Activated naive CD8-positive, alpha-beta T cell (primary cell): ENCODE data around the gene KLHDC3.

Experiments used
- H3K27ac Mint-ChIP-seq: one replicate; pipeline ENCODE4 v1.8.0; 2021; ENCODE audit warnings: mixed read lengths
- H3K27me3 Mint-ChIP-seq: one replicate; pipeline ENCODE4 v1.8.0; 2021; ENCODE audit warnings: mixed read lengths
- H3K36me3 Mint-ChIP-seq: one replicate; pipeline ENCODE4 v1.8.0; 2021; ENCODE audit warnings: mixed read lengths
- H3K4me1 Mint-ChIP-seq: one replicate; pipeline ENCODE4 v1.8.0; 2021; ENCODE audit warnings: low read depth, mixed read lengths
- H3K4me3 Mint-ChIP-seq: one replicate; pipeline ENCODE4 v1.8.0; 2021; ENCODE audit warnings: mild to moderate bottlenecking, mixed read lengths
- H3K9me3 Mint-ChIP-seq: one replicate; pipeline ENCODE4 v1.8.0; 2021; ENCODE audit warnings: low read depth, mixed read lengths

KLHDC3 gene

GRCh38 chr6:43013843-43014433 is at the start of gene KLHDC3, which contains the start of gene MEA1:
Gene KLHDC3, plus strand, starts transcription at chr6:43014249. Its CDS starts 2,944 bp downstream, at chr6:43017193.
Gene MEA1, minus strand, starts transcription at chr6:43013946. Its CDS starts 133 bp downstream, at chr6:43013813.
- Mint-ChIP-seq H3K9me3 (no peaks in the 10 kb centered on the region), H3K4me1 (peaks cover 51% of the 10 kb centered on the region), H3K4me3 (peak within 1 kb of the TSS; percentile 92), H3K27ac (peak within 1 kb of the TSS; percentile 89), H3K36me3 (peaks cover under 1% of the 10 kb centered on the region), H3K27me3 (no peaks in the 10 kb centered on the region)

GRCh38 chr6:42966571-42966970 is 47.5 kb upstream of the KLHDC3 start:
- Mint-ChIP-seq H3K4me3 (no peak overlapping the region), H3K27me3 (no peaks in the 10 kb centered on the region), H3K27ac (no peak overlapping the region), H3K9me3 (no peaks in the 10 kb centered on the region), H3K4me1 (peaks cover 12% of the 10 kb centered on the region), H3K36me3 (peaks cover 2% of the 10 kb centered on the region)

GRCh38 chr6:42967228-42967627 is 46.8 kb upstream of the KLHDC3 start:
- Mint-ChIP-seq H3K36me3 (peaks cover 2% of the 10 kb centered on the region), H3K27me3 (no peaks in the 10 kb centered on the region), H3K4me3 (no peak overlapping the region), H3K4me1 (peaks cover 12% of the 10 kb centered on the region), H3K9me3 (no peaks in the 10 kb centered on the region), H3K27ac (no peak overlapping the region)

GRCh38 chr6:42968126-42968701 is 45.8 kb upstream of the KLHDC3 start:
- no peak overlapping the region for H3K27ac Mint-ChIP-seq
- H3K4me1 Mint-ChIP-seq = peaks cover 12% of the 10 kb centered on the region
- H3K36me3 Mint-ChIP-seq = peaks cover 2% of the 10 kb centered on the region
- no peaks in the 10 kb centered on the region for H3K9me3 Mint-ChIP-seq
- H3K27me3 Mint-ChIP-seq = no peaks in the 10 kb centered on the region
- no peak overlapping the region for H3K4me3 Mint-ChIP-seq

- H3K27me3 Mint-ChIP-seq = no peaks in the 10 kb centered on the region
- H3K4me3 Mint-ChIP-seq = no peak overlapping the region
- no peaks in the 10 kb centered on the region for H3K9me3 Mint-ChIP-seq
- H3K36me3 Mint-ChIP-seq = peaks cover 2% of the 10 kb centered on the region
- peaks cover 12% of the 10 kb centered on the region for H3K4me1 Mint-ChIP-seq
- H3K27ac Mint-ChIP-seq = no peak overlapping the region
These were observed 45.3 kb upstream of the KLHDC3 start for GRCh38 chr6:42968783-42969182.

GRCh38 chr6:42969431-42969830 is 44.6 kb upstream of the KLHDC3 start:
- H3K36me3 Mint-ChIP-seq = peaks cover 4% of the 10 kb centered on the region
- peaks cover 11% of the 10 kb centered on the region for H3K4me1 Mint-ChIP-seq
- H3K27me3 Mint-ChIP-seq = no peaks in the 10 kb centered on the region
- no peaks in the 10 kb centered on the region for H3K9me3 Mint-ChIP-seq
- H3K4me3 Mint-ChIP-seq = no peak overlapping the region
- no peak overlapping the region for H3K27ac Mint-ChIP-seq

GRCh38 chr6:42969934-42970333 is 44.1 kb upstream of the KLHDC3 start:
- Mint-ChIP-seq H3K4me3 (no peak overlapping the region), H3K4me1 (peaks cover 16% of the 10 kb centered on the region), H3K27ac (no peak overlapping the region), H3K9me3 (no peaks in the 10 kb centered on the region), H3K27me3 (no peaks in the 10 kb centered on the region), H3K36me3 (peaks cover 4% of the 10 kb centered on the region)

GRCh38 chr6:42970871-42971612 is 43.0 kb upstream of the KLHDC3 start:
- Mint-ChIP-seq H3K27ac (peak overlapping the region; percentile 80), H3K4me1 (peaks cover 22% of the 10 kb centered on the region), H3K4me3 (no peak overlapping the region)

GRCh38 chr6:42971746-42972327 is 42.2 kb upstream of the KLHDC3 start:
- Mint-ChIP-seq H3K4me1 (peaks cover 27% of the 10 kb centered on the region), H3K27me3 (no peaks in the 10 kb centered on the region), H3K9me3 (no peaks in the 10 kb centered on the region), H3K4me3 (no peak overlapping the region), H3K27ac (no peak overlapping the region), H3K36me3 (peaks cover 5% of the 10 kb centered on the region)

More at GRCh38 chr6:42970871-42971612, 43.0 kb upstream of the KLHDC3 start:
- H3K27me3 Mint-ChIP-seq = no peaks in the 10 kb centered on the region
- peaks cover 4% of the 10 kb centered on the region for H3K36me3 Mint-ChIP-seq
- H3K9me3 Mint-ChIP-seq = no peaks in the 10 kb centered on the region

GRCh38 chr6:42973926-42974325 is 40.1 kb upstream of the KLHDC3 start:
- Mint-ChIP-seq H3K27me3 (no peaks in the 10 kb centered on the region), H3K27ac (peak overlapping the region; percentile 75), H3K9me3 (no peaks in the 10 kb centered on the region), H3K36me3 (peaks cover 7% of the 10 kb centered on the region), H3K4me1 (peaks cover 35% of the 10 kb centered on the region), H3K4me3 (no peak overlapping the region)

GRCh38 chr6:42974919-42975505 is 39.0 kb upstream of the KLHDC3 start:
- H3K4me1 Mint-ChIP-seq = peaks cover 45% of the 10 kb centered on the region
- no peaks in the 10 kb centered on the region for H3K9me3 Mint-ChIP-seq
- no peaks in the 10 kb centered on the region for H3K27me3 Mint-ChIP-seq
- H3K27ac Mint-ChIP-seq = peak overlapping the region; percentile 82
- H3K36me3 Mint-ChIP-seq = peaks cover 5% of the 10 kb centered on the region
- H3K4me3 Mint-ChIP-seq = peak overlapping the region; percentile 38

GRCh38 chr6:42978487-42978838 is 35.6 kb upstream of the KLHDC3 start:
- Mint-ChIP-seq H3K4me1 (peaks cover 44% of the 10 kb centered on the region), H3K27ac (peak overlapping the region; percentile 84), H3K27me3 (no peaks in the 10 kb centered on the region), H3K4me3 (peak overlapping the region; percentile 88), H3K9me3 (no peaks in the 10 kb centered on the region), H3K36me3 (peaks cover 5% of the 10 kb centered on the region)

GRCh38 chr6:42978839-42979522 is 35.1 kb upstream of the KLHDC3 start, which contains the start of gene PEX6:
Gene PEX6, minus strand, starts transcription at chr6:42979181. Its CDS starts 31 bp downstream, at chr6:42979150.
- H3K9me3 Mint-ChIP-seq = no peaks in the 10 kb centered on the region
- peaks cover 48% of the 10 kb centered on the region for H3K4me1 Mint-ChIP-seq
- H3K4me3 Mint-ChIP-seq = peak within 1 kb of the TSS; percentile 92
- H3K27ac Mint-ChIP-seq = peak within 1 kb of the TSS; percentile 98
- H3K27me3 Mint-ChIP-seq = no peaks in the 10 kb centered on the region
- H3K36me3 Mint-ChIP-seq = peaks cover 3% of the 10 kb centered on the region

GRCh38 chr6:42979523-42980177 is 34.4 kb upstream of the KLHDC3 start:
- Mint-ChIP-seq H3K27ac (peak overlapping the region; percentile 98), H3K27me3 (no peaks in the 10 kb centered on the region), H3K9me3 (no peaks in the 10 kb centered on the region), H3K4me1 (peaks cover 49% of the 10 kb centered on the region), H3K36me3 (peaks cover 3% of the 10 kb centered on the region), H3K4me3 (peak overlapping the region; percentile 92)
